ENCODE results near the gene MTUS2. TPM values are rescaled to one million over a fixed set of nuclear protein-coding genes. Genes with fewer than 3 reads are reported as not detected.

Gene MTUS2
- total and polyA plus RNA-seq, 2 donors (not counting 3 experiments of a cell fraction or from before 2014, with no cell fraction given): not detected

GRCh38 chr13:29185926-29186325 is 365.8 kb downstream of the MTUS2 start:
- no peak overlapping the region for H3K27ac ChIP-seq (ENCODE audit: insufficient read depth, low read depth, low read length)
- no peaks in the 10 kb centered on the region for H3K9me3 ChIP-seq (replicated peaks; ENCODE audit: control insufficient read depth, insufficient read depth, low read length)
- H3K4me3 ChIP-seq (replicated peaks in 1 of 3; ENCODE audit: insufficient read depth in 1 of 3, low read depth in 1 of 3, low read length in 3 of 3): no peak overlapping the region
- intact Hi-C loops (cut with micrococcal nuclease) (no loop called here), dilution Hi-C loops (cut with MboI; ENCODE audit: extremely low pct_ligation_motif_present, low sequenced_read_pairs) (no loop called here)
- peak; percentile 35 for FAIRE-seq
- ChIA-PET CTCF (no interaction called here), POLR2A (no interaction called here)
- DNase-seq (ENCODE audit: low read depth, low spot score): no peak
- H3K9ac ChIP-seq (replicated peaks; ENCODE audit: extremely low read depth, insufficient read depth, low read length): no peak overlapping the region
- BruUV-seq (replicated peaks): no TSS peak
- no peak overlapping the region for H3K4me2 ChIP-seq (ENCODE audit: insufficient read depth, low read length)
- H4K20me1 ChIP-seq (replicated peaks; ENCODE audit: control insufficient read depth, extremely low read depth, insufficient read depth, low read length): no peaks in the 10 kb centered on the region
- TF ChIP-seq GATA2 (IDR thresholded peaks at IDR 0.05; ENCODE audit: insufficient read depth, insufficient read length, low read depth, low read length): no peak
- TF ChIP-seq POLR2A (IDR thresholded peaks at IDR 0.05; ENCODE audit: low read depth, low read length): no peak
- TF ChIP-seq CTCF (IDR thresholded peaks at IDR 0.05; ENCODE audit: extremely low read depth in 1 of 2, insufficient read depth in 1 of 2, low read depth in 1 of 2, low read length in 2 of 2): no peak
- TF ChIP-seq POLR2AphosphoS5 (IDR thresholded peaks at IDR 0.05; ENCODE audit: insufficient read depth, low read depth, low read length): no peak
- TF ChIP-seq FOS (IDR thresholded peaks at IDR 0.05; ENCODE audit: borderline replicate concordance, insufficient read depth, low read length): no peak
- TF ChIP-seq MAX (IDR thresholded peaks at IDR 0.05; ENCODE audit: insufficient read depth, insufficient read length): no peak
- TF ChIP-seq JUN (IDR thresholded peaks at IDR 0.05; ENCODE audit: borderline replicate concordance, insufficient read depth, insufficient read length, low read depth): no peak
- no peak for TF ChIP-seq MYC (IDR thresholded peaks at IDR 0.05; ENCODE audit: low read depth, low read length)
- TF ChIP-seq EZH2 (IDR thresholded peaks at IDR 0.05; ENCODE audit: borderline replicate concordance, low read depth, low read length, severe bottlenecking): no peak
- no peak overlapping the region for H2AFZ ChIP-seq (ENCODE audit: low read depth, low read length)
- no peaks in the 10 kb centered on the region for H3K9me1 ChIP-seq (replicated peaks; ENCODE audit: control insufficient read depth, extremely low read depth, insufficient read depth, low read length)
- H3K27me3 ChIP-seq (ENCODE audit: control insufficient read depth in 2 of 2, insufficient read depth in 2 of 2, low read length in 2 of 2): no peaks in the 10 kb centered on the region
- H3K36me3 ChIP-seq (ENCODE audit: control insufficient read depth in 2 of 2, extremely low read depth in 1 of 2, insufficient read depth in 2 of 2, low read length in 2 of 2): no peaks in the 10 kb centered on the region
- H3K4me1 ChIP-seq (ENCODE audit: control insufficient read depth, extremely low read depth, insufficient read depth, low read length): no peaks in the 10 kb centered on the region
- no peaks in the 10 kb centered on the region for H3K79me2 ChIP-seq (ENCODE audit: control insufficient read depth, insufficient read depth, low read length)
